ENCODE results near the gene ZNF778. TPM values are rescaled to one million over a fixed set of nuclear protein-coding genes. Genes with fewer than 3 reads are reported as not detected.
"Not testable (repeated sequence)": the region's sequence is repeated elsewhere in the genome, so short reads cannot be mapped to it uniquely, and the experiment has no call there.

The ZNF778 gene
- total RNA-seq, 3 donors from 2014 or later, result 10.2 to 14.0 (median 10.8) TPM

DNA sequence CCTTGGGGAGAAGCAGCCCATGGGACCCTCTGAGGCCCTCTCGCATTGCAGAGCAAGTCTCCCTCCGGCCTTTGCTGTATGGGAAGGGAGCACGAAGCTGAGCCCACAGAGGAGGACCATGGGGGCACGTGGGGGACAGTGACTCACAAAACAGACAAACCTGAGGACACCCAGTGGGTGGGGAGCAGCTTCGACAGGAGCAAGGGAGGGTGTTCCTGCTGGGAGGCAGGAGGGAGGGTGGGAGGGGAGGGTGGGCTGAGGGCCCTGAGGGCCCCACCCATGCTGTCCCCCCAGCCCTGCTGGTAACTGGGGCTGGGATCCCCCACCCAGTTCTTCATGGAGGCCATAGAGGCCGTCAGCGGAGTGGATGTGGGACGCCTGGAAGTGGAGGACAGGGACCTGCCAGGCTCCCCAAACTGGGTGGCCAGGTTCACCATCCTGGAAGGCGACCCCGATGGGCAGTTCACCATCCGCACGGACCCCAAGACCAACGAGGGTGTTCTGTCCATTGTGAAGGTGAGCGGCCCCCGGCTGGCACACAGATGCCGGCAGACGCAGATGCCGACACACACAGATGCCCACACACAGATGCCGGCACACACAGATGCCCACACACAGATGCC is 29.6 kb upstream of the ZNF778 start:
- H3K27me3 Mint-ChIP-seq (ENCODE audit: low read depth), result no peaks in the 10 kb centered on the region
- H3K4me3 Mint-ChIP-seq, result no peak overlapping the region
- no peaks in the 10 kb centered on the region for H3K36me3 Mint-ChIP-seq (ENCODE audit: insufficient read depth)
- H3K9me3 Mint-ChIP-seq, result no peaks in the 10 kb centered on the region
- no peaks in the 10 kb centered on the region for H3K4me1 Mint-ChIP-seq (ENCODE audit: low read depth)
- DNase-seq, result no peak
- peak; percentile 22 to 32 for ATAC-seq

DNA sequence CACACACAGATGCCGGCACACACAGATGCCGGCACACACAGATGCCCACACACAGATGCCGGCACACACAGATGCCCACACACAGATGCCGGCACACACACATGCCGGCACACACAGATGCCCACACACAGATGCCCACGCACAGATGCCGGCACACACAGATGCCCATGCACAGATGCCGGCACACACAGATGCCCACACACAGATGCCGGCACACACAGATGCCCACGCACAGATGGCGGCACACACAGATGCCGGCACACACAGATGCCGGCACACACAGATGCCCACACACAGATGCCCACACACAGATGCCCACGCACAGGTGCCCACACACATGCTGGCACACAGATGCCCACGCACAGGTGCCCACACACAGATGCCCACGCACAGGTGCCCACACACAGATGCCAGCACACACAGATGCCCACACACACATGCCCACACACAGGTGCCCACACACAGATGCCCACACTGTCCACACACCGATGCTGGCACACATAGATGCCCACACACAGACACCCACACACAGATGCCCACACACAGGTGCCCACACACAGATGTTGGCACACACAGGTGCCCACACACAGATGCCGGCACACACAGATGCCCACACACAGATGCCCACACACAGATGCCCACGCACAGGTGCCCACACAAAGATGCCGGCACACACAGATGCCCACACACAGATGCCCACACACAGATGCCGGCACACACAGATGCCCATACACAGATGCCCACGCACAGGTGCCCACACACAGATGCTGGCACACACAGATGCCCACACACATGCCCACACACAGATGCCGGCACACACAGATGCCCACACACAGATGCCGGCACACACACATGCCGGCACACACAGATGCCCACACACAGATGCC is 28.8 kb upstream of the ZNF778 start:
- ATAC-seq; H3K4me1 Mint-ChIP-seq (ENCODE audit: low read depth); H3K4me3 Mint-ChIP-seq; H3K27me3 Mint-ChIP-seq (ENCODE audit: low read depth); DNase-seq; H3K36me3 Mint-ChIP-seq (ENCODE audit: insufficient read depth); H3K9me3 Mint-ChIP-seq: not testable (repeated sequence)

DNA sequence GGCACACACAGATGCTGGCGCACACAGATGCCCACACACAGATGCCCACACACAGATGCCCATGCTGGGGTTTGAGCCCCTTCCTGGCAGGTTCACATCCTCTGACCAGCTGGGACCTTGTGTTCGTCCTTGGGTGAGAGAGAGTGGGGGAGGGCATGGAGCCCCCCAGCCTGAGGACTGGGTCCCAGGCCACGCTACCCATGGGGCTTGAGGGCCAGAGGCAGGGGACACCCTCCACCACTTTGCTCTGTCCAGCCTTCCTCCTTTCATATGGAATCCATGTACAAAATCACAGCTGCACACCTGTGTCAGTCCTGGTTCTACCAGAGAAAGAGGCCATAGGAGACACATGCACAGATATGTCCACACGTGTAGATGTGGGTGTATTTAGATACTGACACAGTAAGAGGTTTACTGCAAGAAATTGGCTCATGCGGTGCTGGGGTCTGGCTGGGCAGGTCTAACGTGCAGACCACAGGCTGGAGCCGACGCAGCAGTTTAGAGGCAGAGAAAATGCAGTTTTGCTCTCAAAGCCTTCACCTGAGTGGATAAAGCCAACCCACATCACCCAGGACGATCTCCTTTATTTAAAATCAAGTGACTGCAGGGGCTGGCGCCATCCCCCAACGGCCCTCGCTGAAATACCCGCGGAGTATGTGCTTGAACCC is 28.0 kb upstream of the ZNF778 start:
- DNase-seq, result no peak
- H3K27me3 Mint-ChIP-seq (ENCODE audit: low read depth), result no peaks in the 10 kb centered on the region
- no peaks in the 10 kb centered on the region for H3K4me1 Mint-ChIP-seq (ENCODE audit: low read depth)
- ATAC-seq, result no peak
- no peaks in the 10 kb centered on the region for H3K36me3 Mint-ChIP-seq (ENCODE audit: insufficient read depth)
- no peak overlapping the region for H3K4me3 Mint-ChIP-seq
- H3K9me3 Mint-ChIP-seq, result no peaks in the 10 kb centered on the region

DNA sequence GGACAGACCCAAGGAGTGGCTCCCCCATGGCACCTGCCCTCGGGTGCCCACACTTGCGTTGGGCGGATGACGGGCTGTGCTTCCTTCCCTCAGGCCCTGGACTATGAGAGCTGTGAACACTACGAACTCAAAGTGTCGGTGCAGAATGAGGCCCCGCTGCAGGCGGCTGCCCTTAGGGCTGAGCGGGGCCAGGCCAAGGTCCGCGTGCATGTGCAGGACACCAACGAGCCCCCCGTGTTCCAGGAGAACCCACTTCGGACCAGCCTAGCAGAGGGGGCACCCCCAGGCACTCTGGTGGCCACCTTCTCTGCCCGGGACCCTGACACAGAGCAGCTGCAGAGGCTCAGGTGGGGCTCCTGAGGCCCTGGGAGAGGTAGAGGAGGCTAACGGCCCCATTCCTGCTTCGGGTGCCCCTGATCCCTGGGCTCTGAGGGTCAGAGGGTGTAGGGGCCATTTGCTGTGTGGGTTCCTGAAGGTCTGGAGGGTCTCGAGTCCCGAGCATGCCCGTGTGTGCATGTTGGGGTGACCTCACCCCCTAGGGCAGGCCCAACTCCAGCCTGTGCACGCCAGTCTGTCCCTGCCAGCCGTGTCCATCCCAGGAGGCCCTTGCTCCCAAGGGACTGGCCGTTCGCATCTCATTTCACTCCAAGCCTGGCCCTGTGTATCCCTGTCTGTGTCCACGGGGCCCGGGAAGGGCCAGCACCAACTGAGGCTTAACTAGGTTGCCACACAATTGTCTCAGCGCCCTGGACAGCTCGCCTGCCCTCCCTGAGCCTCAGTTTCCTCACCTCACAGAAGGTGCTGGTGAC is 27.1 kb upstream of the ZNF778 start:
- ATAC-seq, result no peak
- Mint-ChIP-seq H3K27me3 (ENCODE audit: low read depth) (no peaks in the 10 kb centered on the region), H3K4me3 (no peak overlapping the region), H3K9me3 (no peaks in the 10 kb centered on the region), H3K4me1 (ENCODE audit: low read depth) (no peaks in the 10 kb centered on the region), H3K36me3 (ENCODE audit: insufficient read depth) (no peaks in the 10 kb centered on the region)
- DNase-seq, result no peak

DNA sequence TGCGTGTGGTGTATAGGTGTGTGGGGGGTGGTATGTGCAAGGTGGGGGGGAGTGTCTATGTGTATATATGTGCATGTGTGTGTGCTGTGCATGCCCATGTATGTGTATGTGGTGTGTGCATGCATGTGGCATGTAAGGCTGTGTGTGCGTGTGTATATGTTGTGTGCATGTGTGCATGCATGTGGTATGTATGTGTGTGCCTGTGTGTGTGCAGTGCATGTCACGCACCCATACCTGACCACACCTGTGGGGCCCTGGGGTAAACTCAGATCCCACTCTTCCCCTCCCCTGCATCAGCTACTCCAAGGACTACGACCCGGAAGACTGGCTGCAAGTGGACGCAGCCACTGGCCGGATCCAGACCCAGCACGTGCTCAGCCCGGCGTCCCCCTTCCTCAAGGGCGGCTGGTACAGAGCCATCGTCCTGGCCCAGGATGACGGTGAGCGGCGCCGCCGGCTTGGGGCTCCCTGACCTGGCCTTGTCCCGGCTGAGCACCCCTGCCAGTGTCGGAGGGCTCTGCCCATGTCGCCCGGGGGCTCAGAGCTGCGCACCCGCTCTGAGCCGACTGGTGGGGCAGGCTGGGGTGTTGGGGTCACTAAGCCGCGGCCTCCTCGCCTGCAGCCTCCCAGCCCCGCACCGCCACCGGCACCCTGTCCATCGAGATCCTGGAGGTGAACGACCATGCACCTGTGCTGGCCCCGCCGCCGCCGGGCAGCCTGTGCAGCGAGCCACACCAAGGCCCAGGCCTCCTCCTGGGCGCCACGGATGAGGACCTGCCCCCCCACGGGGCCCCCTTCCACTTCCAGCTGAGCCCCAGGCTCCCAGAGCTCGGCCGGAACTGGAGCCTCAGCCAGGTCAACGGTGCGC is 26.2 kb upstream of the ZNF778 start:
- ATAC-seq (no peak), DNase-seq (no peak)
- no peaks in the 10 kb centered on the region for H3K36me3 Mint-ChIP-seq (ENCODE audit: insufficient read depth)
- H3K4me1 Mint-ChIP-seq (ENCODE audit: low read depth), result no peaks in the 10 kb centered on the region
- no peak overlapping the region for H3K4me3 Mint-ChIP-seq
- H3K9me3 Mint-ChIP-seq, result no peaks in the 10 kb centered on the region
- H3K27me3 Mint-ChIP-seq (ENCODE audit: low read depth), result no peaks in the 10 kb centered on the region

DNA sequence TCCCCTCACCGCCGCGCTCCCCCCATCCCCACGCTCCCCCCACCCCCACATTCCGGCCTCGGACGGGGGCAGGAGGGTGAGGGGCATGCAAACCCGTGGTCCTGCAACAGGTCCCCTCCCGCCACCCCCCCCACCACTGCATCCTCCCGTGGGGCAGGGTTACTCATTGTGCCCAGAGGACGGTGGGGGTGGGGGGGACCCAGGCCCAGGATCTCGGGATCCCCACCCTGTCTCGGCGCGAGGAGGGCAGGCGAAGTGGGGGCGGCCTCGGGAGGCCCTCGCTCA is 25.7 kb upstream of the ZNF778 start:
- DNase-seq (no peak), ATAC-seq (no peak)
- Mint-ChIP-seq H3K27me3 (ENCODE audit: low read depth) (no peaks in the 10 kb centered on the region), H3K36me3 (ENCODE audit: insufficient read depth) (no peaks in the 10 kb centered on the region), H3K9me3 (no peaks in the 10 kb centered on the region), H3K4me3 (no peak overlapping the region), H3K4me1 (ENCODE audit: low read depth) (no peaks in the 10 kb centered on the region)

DNA sequence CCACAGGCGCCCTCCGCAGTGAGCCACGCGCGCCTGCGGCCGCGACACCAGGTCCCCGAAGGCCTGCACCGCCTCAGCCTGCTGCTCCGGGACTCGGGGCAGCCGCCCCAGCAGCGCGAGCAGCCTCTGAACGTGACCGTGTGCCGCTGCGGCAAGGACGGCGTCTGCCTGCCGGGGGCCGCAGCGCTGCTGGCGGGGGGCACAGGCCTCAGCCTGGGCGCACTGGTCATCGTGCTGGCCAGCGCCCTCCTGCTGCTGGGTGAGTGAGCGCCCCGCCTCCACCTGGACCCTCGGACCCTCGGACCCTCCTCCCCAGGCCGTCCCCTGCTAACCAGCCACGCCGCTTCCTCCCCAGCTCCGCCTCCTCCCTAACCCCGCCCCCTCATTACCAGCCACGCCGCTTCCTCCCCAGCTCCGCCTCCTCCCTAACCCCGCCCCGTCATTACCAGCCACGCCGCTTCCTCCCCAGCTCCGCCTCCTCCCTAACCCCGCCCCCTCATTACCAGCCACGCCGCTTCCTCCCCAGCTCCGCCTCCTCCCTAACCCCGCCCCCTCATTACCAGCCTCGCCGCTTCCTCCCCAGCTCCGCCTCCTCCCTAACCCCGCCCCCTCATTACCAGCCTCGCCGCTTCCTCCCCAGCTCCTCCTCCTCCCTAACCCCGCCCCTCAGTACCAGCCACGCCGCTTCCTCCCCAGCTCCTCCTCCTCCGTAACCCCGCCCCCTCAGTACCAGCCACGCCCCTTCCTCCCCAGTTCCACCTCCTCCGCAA is 25.1 kb upstream of the ZNF778 start:
- not testable (repeated sequence) for H3K4me1 Mint-ChIP-seq (ENCODE audit: low read depth); H3K36me3 Mint-ChIP-seq (ENCODE audit: insufficient read depth); H3K4me3 Mint-ChIP-seq; H3K9me3 Mint-ChIP-seq; H3K27me3 Mint-ChIP-seq (ENCODE audit: low read depth)
- ATAC-seq (peak; percentile 44), DNase-seq (peak; percentile 81)

DNA sequence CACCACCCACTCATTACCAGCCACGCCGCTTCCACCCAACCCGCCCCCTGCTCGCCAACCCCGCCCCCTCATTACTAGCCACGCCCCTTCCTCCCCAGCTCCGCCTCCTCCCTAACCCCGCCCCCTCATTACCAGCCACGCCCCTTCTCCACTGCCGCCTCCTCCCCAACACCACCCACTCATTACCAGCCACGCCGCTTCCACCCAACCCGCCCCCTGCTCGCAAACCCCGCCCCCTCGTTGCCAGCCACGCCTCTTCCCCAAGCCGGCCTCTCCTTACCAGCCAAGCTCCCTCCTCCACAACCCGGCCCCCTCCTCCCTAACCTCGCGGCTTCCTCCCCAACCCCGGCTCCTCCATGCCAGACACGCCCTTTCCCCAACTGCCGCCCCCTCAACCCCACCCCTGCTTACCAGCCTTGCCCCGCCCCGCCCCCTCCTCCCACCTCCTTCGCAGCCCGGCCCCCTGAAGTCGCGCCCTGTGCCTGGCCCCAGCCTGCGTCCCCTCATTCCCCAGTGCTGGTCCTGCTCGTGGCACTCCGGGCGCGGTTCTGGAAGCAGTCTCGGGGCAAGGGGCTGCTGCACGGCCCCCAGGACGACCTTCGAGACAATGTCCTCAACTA is 24.4 kb upstream of the ZNF778 start:
- no peak for DNase-seq
- Mint-ChIP-seq H3K4me1 (ENCODE audit: low read depth) (no peaks in the 10 kb centered on the region), H3K4me3 (no peak overlapping the region), H3K36me3 (ENCODE audit: insufficient read depth) (no peaks in the 10 kb centered on the region), H3K9me3 (no peaks in the 10 kb centered on the region), H3K27me3 (ENCODE audit: low read depth) (peaks cover 3% of the 10 kb centered on the region)
- peak; percentile 52 to 63 for ATAC-seq

DNA sequence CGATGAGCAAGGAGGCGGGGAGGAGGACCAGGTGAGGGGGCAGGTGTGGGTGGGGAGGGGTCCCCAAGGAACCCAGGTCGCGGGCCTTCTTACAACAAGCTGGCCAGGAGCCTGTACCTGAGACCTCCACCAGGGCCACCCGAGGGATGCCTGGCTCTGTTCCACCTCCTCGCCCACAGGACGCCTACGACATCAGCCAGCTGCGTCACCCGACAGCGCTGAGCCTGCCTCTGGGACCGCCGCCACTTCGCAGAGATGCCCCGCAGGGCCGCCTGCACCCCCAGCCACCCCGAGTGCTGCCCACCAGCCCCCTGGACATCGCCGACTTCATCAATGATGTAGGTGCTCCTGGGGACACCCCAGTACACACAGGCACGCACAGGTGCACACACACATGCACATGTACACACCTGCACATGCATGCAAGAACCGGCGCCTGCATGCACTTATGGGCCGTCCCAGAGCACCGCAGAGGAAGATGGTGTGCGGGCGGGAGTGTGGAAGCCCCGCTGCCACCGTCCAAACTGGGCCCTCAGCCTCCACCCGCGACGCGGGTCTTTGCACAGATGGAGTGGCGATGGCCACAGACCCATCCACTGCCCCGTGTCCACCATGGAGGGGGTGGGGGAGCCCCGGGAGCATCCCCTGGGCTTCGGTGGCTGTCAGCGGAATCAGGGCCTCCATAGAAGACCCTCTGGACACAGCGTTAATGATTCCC is 23.8 kb upstream of the ZNF778 start:
- Mint-ChIP-seq H3K36me3 (ENCODE audit: insufficient read depth) (no peaks in the 10 kb centered on the region), H3K27me3 (ENCODE audit: low read depth) (peaks cover 6% of the 10 kb centered on the region), H3K4me3 (no peak overlapping the region), H3K4me1 (ENCODE audit: low read depth) (no peaks in the 10 kb centered on the region), H3K9me3 (no peaks in the 10 kb centered on the region)
- DNase-seq (peak; percentile 7), ATAC-seq (no peak)

DNA sequence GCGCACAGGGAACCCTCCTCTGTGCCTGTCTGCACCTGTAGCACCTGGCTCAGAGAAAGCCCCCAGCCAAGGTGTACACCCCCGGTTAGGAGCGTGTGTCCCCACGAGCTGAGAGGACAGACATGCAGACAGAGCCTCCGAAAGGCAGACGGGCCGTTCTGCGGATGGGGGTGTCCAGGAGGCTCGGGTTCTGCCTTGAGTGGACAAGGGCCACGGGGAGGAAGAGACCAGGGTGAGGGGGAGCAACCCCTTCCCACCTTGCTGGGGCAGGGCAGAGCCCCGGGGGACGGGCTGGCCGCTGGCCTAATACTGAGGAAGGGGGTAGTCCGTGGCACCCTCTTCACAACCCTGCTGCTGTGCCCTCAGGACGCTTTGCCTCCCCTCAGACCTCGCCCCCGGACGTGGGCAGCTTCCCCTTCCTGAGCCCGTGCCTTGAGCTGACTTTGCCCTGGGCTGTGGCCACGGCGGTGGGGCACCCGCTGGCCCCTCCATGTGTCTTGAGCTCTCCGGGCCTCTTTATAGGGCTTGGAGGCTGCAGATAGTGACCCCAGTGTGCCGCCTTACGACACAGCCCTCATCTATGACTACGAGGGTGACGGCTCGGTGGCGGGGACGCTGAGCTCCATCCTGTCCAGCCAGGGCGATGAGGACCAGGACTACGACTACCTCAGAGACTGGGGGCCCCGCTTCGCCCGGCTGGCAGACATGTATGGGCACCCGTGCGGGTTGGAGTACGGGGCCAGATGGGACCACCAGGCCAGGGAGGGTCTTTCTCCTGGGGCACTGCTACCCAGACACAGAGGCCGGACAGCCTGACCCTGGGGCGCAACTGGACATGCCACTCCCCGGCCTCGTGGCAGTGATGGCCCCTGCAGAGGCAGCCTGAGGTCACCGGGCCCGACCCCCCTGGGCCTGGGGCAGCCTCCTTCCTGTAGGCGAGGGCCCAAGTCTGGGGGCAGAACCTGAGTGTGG is 22.9 kb upstream of the ZNF778 start:
- H3K36me3 Mint-ChIP-seq (ENCODE audit: insufficient read depth), result no peaks in the 10 kb centered on the region
- no peak overlapping the region for H3K4me3 Mint-ChIP-seq
- H3K4me1 Mint-ChIP-seq (ENCODE audit: low read depth), result no peaks in the 10 kb centered on the region
- H3K27me3 Mint-ChIP-seq (ENCODE audit: low read depth), result peaks cover 11% of the 10 kb centered on the region
- ATAC-seq (no peak), DNase-seq (no peak)
- H3K9me3 Mint-ChIP-seq, result no peaks in the 10 kb centered on the region

DNA sequence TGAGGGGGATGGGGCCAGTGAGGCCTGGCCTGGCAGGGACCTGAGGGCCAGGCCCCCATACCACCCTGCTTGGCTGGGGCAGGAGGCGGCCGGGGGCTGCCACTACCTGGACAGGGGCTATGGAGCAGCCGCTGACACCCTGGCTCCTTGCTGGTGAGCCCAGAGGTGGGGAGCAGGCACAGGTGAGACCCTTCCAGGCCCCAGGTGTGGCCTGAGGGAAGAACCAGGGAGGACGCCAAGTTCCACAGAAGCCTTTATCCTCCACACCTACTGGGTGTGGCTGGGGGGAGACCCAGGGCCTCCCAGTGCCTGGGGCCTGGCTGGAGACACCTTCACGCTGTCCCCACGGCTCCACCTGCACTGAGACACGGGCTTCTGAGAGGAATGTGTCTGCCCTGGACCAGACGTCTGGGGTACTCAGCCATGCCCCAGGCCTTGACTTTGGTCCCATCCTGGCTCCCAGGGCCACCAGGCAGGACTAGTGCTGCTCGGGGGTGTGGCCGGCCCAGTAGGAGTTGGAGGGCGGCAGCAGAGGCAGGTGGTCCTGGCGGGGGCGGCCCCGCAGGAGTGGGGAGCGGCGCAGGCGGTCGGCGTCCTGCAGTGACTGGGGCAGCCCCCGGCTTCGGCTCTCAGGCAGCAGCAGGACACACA is 21.9 kb upstream of the ZNF778 start:
- Mint-ChIP-seq H3K4me1 (ENCODE audit: low read depth) (peaks cover 5% of the 10 kb centered on the region), H3K27me3 (ENCODE audit: low read depth) (peaks cover 21% of the 10 kb centered on the region), H3K36me3 (ENCODE audit: insufficient read depth) (no peaks in the 10 kb centered on the region), H3K9me3 (no peaks in the 10 kb centered on the region), H3K4me3 (no peak overlapping the region)
- ATAC-seq (no peak), DNase-seq (no peak)

All from activated T-cell treated with anti-CD3 and anti-CD28 coated beads, Interleukin-2, amount 50 U/mL, for 4 hours (primary cell).